Measurements from ENCODE around the gene ETV4. TPM values are rescaled to one million over a fixed set of nuclear protein-coding genes. Genes with fewer than 3 reads are reported as not detected.

The ETV4 gene
- total and polyA plus RNA-seq, 2 of the 13 experiments (the other 11 are each of a cell fraction or from before 2014, with no cell fraction given), result 128 to 330 TPM

- peak; percentile 56 for TF ChIP-seq ZNF687 (CRISPR knock-in tag; IDR thresholded peaks at IDR 0.05)
- TF ChIP-seq THAP8 (CRISPR knock-in tag; IDR thresholded peaks at IDR 0.05; ENCODE audit: borderline replicate concordance), result no peak
- TF ChIP-seq SAFB2 (CRISPR knock-in tag; IDR thresholded peaks at IDR 0.05; ENCODE audit: borderline replicate concordance, low read depth), result no peak
- TF ChIP-seq CREB1 (IDR thresholded peaks at IDR 0.05), result no peak
- no peak for TF ChIP-seq CREB1 (CRISPR knock-in tag; IDR thresholded peaks at IDR 0.05)
- no peak for TF ChIP-seq TAF1 (CRISPR knock-in tag; IDR thresholded peaks at IDR 0.05)
- no peak for TF ChIP-seq ZNF263 (CRISPR knock-in tag; IDR thresholded peaks at IDR 0.05)
- TF ChIP-seq ZNF614 (CRISPR knock-in tag; IDR thresholded peaks at IDR 0.05; ENCODE audit: borderline replicate concordance), result no peak
- TF ChIP-seq CTCF (CRISPR knock-in tag; IDR thresholded peaks at IDR 0.05), result no peak
- no peak for TF ChIP-seq SMARCC2 (IDR thresholded peaks at IDR 0.05)
- no peak for TF ChIP-seq ZNF329 (CRISPR knock-in tag; IDR thresholded peaks at IDR 0.05; ENCODE audit: low read depth)
- no peak for TF ChIP-seq ZNF331 (CRISPR knock-in tag; IDR thresholded peaks at IDR 0.05)
- TF ChIP-seq ZNF253 (CRISPR knock-in tag; IDR thresholded peaks at IDR 0.05; ENCODE audit: borderline replicate concordance), result no peak
- TF ChIP-seq ZNF383 (CRISPR knock-in tag; IDR thresholded peaks at IDR 0.05; ENCODE audit: borderline replicate concordance), result no peak
- no peak for TF ChIP-seq ZNF788 (CRISPR knock-in tag; IDR thresholded peaks at IDR 0.05; ENCODE audit: borderline replicate concordance)
- TF ChIP-seq AGO2 (optimal IDR thresholded peaks at IDR 0.05; ENCODE audit: low read depth, low read length), result peak; percentile 62
- no peak for TF ChIP-seq EED (CRISPR knock-in tag; IDR thresholded peaks at IDR 0.05)
- no peak for TF ChIP-seq ATF1 (CRISPR knock-in tag; IDR thresholded peaks at IDR 0.05)
- no peak for TF ChIP-seq TFDP2 (CRISPR knock-in tag; IDR thresholded peaks at IDR 0.05)
- no peak for TF ChIP-seq KLF12 (CRISPR knock-in tag; IDR thresholded peaks at IDR 0.05; ENCODE audit: borderline replicate concordance)
- TF ChIP-seq ZBTB7B (CRISPR knock-in tag; IDR thresholded peaks at IDR 0.05), result no peak
- TF ChIP-seq ZFAT (CRISPR knock-in tag; conservative IDR thresholded peaks at IDR 0.05), result no peak
- no peak for TF ChIP-seq ZFP41 (CRISPR knock-in tag; IDR thresholded peaks at IDR 0.05; ENCODE audit: borderline replicate concordance)
- TF ChIP-seq HIVEP1 (CRISPR knock-in tag; IDR thresholded peaks at IDR 0.05), result 0 out of 2 replicates have a peak, but pooled peaks have one; percentile 6
- no peak for TF ChIP-seq ADNP (CRISPR knock-in tag; IDR thresholded peaks at IDR 0.05)
- no peak for TF ChIP-seq IKZF1 (IDR thresholded peaks at IDR 0.05)
- TF ChIP-seq ZBTB21 (CRISPR knock-in tag; IDR thresholded peaks at IDR 0.05), result no peak
These were observed 13.6 kb downstream of the ETV4 start (continued) for GRCh38 chr17:43532581-43532980.
